NB4 (cell line): ENCODE measurements around the gene LRRC14B.

Source experiments
- MAX ChIP-seq: IDR thresholded peaks from 2 replicates; pipeline ENCODE4 v1.6.1; 2011; ENCODE audit warnings: low read depth, low read length
- MYC ChIP-seq: IDR thresholded peaks from 2 replicates; pipeline ENCODE4 v1.6.1; 2011; ENCODE audit warnings: low read depth, low read length
- POLR2A ChIP-seq: IDR thresholded peaks from 2 replicates; pipeline ENCODE4 v1.6.1; 2011; ENCODE audit warnings: mild to moderate bottlenecking; ENCODE audit not compliant: insufficient read length; ENCODE audit errors: extremely low read depth
- TF ChIP-seq, protein P1 (sequence below): IDR thresholded peaks from one replicate; pipeline ENCODE4 v1.5.1; 2012; ENCODE audit warnings: low read depth, low read length

DNA sequence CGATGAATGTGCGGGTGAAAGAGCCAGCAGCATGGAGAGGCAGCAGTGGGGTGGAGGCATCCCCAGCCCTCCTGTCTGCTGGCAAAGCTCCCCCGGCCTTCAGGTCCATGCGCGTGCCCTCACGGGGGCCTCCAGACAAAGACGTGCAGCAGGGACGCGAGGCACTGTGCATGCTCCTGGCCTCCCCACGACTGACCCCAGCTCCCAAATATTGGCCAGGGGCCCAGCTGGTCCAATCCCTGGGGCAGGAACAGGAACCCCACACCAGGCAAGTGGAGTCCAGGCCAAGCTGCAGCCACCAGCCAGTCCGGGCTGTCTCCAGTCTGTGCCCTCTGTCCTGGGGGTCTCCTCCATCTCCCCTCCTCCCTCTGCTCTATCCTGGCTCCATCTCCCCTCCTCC, 33.5 kb upstream of the LRRC14B start:
- no peak for TF ChIP-seq POLR2A
- TF ChIP-seq, protein P1, sequence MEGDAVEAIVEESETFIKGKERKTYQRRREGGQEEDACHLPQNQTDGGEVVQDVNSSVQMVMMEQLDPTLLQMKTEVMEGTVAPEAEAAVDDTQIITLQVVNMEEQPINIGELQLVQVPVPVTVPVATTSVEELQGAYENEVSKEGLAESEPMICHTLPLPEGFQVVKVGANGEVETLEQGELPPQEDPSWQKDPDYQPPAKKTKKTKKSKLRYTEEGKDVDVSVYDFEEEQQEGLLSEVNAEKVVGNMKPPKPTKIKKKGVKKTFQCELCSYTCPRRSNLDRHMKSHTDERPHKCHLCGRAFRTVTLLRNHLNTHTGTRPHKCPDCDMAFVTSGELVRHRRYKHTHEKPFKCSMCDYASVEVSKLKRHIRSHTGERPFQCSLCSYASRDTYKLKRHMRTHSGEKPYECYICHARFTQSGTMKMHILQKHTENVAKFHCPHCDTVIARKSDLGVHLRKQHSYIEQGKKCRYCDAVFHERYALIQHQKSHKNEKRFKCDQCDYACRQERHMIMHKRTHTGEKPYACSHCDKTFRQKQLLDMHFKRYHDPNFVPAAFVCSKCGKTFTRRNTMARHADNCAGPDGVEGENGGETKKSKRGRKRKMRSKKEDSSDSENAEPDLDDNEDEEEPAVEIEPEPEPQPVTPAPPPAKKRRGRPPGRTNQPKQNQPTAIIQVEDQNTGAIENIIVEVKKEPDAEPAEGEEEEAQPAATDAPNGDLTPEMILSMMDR: no peak
- no peak for TF ChIP-seq MYC
- no peak for TF ChIP-seq MAX
